Esophagus squamous epithelium (tissue), 5 donors: Measurements from ENCODE around the gene ZNF518A. TPM values are rescaled to one million over a fixed set of nuclear protein-coding genes. Genes with fewer than 3 reads are reported as not detected.

ENCODE experiments used
- DNase-seq: peaks from one replicate; lab custom pipeline; 2025; lab: John Stamatoyannopoulos, UW
- H3K27ac ChIP-seq, 4 donors: fragments of 200-600 bp; sonication (generic); one replicate each; pipeline ENCODE4 v1.5.1; 2016 to 2019; ENCODE audit warnings: mild to moderate bottlenecking in 1 of 4
- H3K27me3 ChIP-seq, 4 donors: fragments of 200-600 bp; sonication (generic); 1 replicate in 3 of 4; 2 replicates in 1 of 4; pipeline versions ENCODE4 v1.5.1 to v1.6.0; 2017 to 2021; ENCODE audit warnings: antibody characterized with exemption in 1 of 4
- H3K36me3 ChIP-seq, 3 donors: fragments of 200-600 bp; sonication (generic); one replicate each; pipeline ENCODE4 v1.5.1; 2016 to 2019
- H3K4me1 ChIP-seq, 3 donors: fragments of 200-600 bp; sonication (generic); one replicate each; pipeline ENCODE4 v1.5.1; 2017 to 2019
- H3K4me3 ChIP-seq, 4 donors: fragments of 200-600 bp; sonication (generic); 1 replicate in 3 of 4; 2 replicates in 1 of 4; pipeline ENCODE4 v1.5.1; 2016 to 2019; ENCODE audit warnings: mild to moderate bottlenecking in 2 of 4, moderate library complexity in 1 of 4
- H3K9me3 ChIP-seq, 3 donors: fragments of 200-600 bp; sonication (generic); one replicate each; pipeline ENCODE4 v1.5.1; 2016 to 2019
- CTCF ChIP-seq, 6 experiments: fragments of 450-650 bp in 4 of 6; fragments of 200-600 bp in 2 of 6; sonication (generic) in 2 of 6; IDR thresholded peaks; one replicate each; pipeline ENCODE4 v1.5.1; 2016 to 2019; ENCODE audit warnings: antibody characterized with exemption in 6 of 6, mild to moderate bottlenecking in 4 of 6, moderate library complexity in 4 of 6
- POLR2A ChIP-seq, 4 donors: fragments of 450-650 bp; IDR thresholded peaks; one replicate each; pipeline ENCODE4 v1.6.1; 2017; ENCODE audit warnings: antibody characterized with exemption in 4 of 4, mild to moderate bottlenecking in 4 of 4, moderate library complexity in 3 of 4
- WGBS, 2 donors: methylation state at CpG; one replicate each; pipeline ENCODE4 v1.1.5; 2018; 5-methylcytosine and 5-hydroxymethylcytosine counted together
- intact Hi-C: fragments of 100-400 bp; cut with DNase I; formaldehyde crosslinking; loops from one replicate; pipeline ENCODE4 v1.15.0; 2022
- total RNA-seq, 4 donors: library from RNA; depleted of rRNA; stranded (reverse); fragments of >200 nt; gene quantifications; one replicate each; pipeline ENCODE4 v1.1.0, GENCODE V29; 2016
- donor health status: DM: yes; HTN: yes; CAD: no.

ZNF518A gene
- total RNA-seq, 4 donors from 2014 or later = 8.3 to 16.4 (median 12.1) TPM

DNA sequence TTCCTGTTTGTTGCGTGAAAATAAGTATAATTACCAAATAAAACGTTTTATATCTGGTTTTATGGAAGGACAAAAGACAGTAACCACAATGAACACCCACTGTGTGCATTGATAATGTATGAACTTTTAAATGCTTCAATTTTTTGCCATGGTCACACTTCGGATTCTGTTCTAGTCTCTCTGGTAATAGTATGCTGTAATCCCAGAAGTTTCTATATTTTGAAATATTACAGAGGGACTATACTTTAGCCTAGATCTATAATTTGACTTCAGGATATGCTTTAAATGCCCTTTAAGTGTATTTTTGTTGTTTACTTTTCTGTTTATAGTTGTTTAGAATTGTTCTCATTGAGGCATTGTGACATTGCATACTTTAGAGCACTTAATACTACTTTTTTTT, 1.5 kb downstream of the ZNF518A start:
- peaks cover 0 to 19% (median 7%) of the 10 kb centered on the region in 3 donors for H3K4me1 ChIP-seq
- intact Hi-C loops = no loop called here
- WGBS, 2 donors = 67 to 74% methylated on average over 3 of the region's 3 CpGs
- DNase-seq = no peak
- no peaks in the 10 kb centered on the region for H3K9me3 ChIP-seq
- peaks cover 3 to 41% (median 12%) of the 10 kb centered on the region in 3 donors for H3K36me3 ChIP-seq
- no peak overlapping the region for H3K27ac ChIP-seq
- H3K4me3 ChIP-seq = no peak overlapping the region
- H3K27me3 ChIP-seq = peaks cover 0 to 26% (median 3%) of the 10 kb centered on the region in 4 donors
- TF ChIP-seq POLR2A (IDR thresholded peaks at IDR 0.05) (no peak), CTCF (IDR thresholded peaks at IDR 0.05) (no peak)

DNA sequence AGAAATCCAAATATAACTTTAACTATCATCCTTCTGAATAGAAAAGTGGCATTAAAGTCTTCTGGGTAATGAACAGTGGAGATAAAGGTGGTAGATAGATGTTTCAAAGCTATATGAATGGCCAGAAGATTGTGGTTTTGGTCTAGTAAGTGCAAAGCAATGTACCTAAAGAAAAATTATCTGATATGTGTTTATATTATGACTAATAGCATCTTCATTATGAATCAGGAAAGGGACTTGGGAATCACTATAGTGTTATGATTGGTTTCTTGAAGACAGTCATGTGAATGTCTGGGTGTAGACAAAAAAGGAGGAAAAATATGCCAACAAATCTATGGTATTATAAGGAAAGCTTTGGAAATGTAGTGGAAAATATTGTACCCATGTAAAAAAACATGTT, 3.0 kb downstream of the ZNF518A start:
- TF ChIP-seq CTCF (IDR thresholded peaks at IDR 0.05) (no peak), POLR2A (IDR thresholded peaks at IDR 0.05) (no peak)
- no peak for DNase-seq
- H3K36me3 ChIP-seq = peaks cover 3 to 56% (median 20%) of the 10 kb centered on the region in 3 donors

DNA sequence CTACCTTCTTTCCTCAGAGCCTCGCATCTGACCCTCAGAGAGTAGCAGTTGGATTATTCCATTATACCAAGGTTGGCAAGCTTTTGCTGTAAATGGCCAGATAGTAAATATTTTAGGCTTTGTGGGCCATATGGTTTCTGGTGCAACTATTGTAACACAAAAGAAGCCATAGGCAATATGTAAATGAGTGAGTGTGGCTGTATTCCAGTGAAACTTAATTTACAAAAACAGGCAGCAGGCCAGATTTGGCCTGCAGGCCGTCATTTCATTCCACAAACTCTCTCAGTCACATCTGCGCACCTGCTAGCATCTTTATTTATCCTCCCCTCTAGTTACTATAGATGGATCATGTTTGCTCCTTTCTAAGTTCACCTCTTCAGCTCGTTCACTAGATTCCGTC, 6.7 kb downstream of the ZNF518A start:
- intact Hi-C loops = no loop called here
- Histone ChIP-seq H3K9me3 (no peaks in the 10 kb centered on the region), H3K36me3 (peaks cover 3 to 89% (median 20%) of the 10 kb centered on the region in 3 donors), H3K4me1 (peaks cover 0 to under 1% (median 0%) of the 10 kb centered on the region in 3 donors), H3K4me3 (no peak overlapping the region), H3K27ac (no peak overlapping the region), H3K27me3 (no peaks in the 10 kb centered on the region)
- no peak for DNase-seq
- no peak for TF ChIP-seq CTCF (IDR thresholded peaks at IDR 0.05)
- no peak for TF ChIP-seq POLR2A (IDR thresholded peaks at IDR 0.05)
- 88 to 94% methylated on average over 5 of the region's 5 CpGs for WGBS, 2 donors

More for the DNA sequence above, 3.0 kb downstream of the ZNF518A start:
- Histone ChIP-seq H3K9me3 (no peaks in the 10 kb centered on the region), H3K4me3 (no peak overlapping the region), H3K4me1 (peaks cover 0 to 19% (median 7%) of the 10 kb centered on the region in 3 donors), H3K27ac (no peak overlapping the region), H3K27me3 (peaks cover 0 to 11% (median under 1%) of the 10 kb centered on the region in 4 donors)
- intact Hi-C loops = no loop called here

DNA sequence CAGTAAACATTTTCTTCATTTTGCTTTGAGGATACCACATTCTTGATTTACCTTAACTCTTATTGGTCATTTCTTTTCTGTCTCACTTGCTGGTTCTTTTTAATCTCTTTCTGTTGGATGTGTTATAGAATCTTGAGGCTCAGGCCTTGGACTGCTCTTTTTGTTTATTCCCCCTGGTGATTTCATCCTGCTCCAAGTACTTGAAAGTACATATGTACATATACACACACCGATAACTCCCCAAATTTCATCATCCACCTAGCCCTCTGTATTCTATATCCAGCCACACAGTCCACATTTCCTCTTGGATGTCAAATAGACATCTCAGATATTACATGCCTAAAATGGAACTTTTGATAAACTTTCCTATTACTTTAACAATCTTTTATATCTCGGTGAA, 7.5 kb downstream of the ZNF518A start:
- H3K9me3 ChIP-seq = no peaks in the 10 kb centered on the region
- no peak overlapping the region for H3K4me3 ChIP-seq
- no peak overlapping the region for H3K27ac ChIP-seq
- TF ChIP-seq POLR2A (IDR thresholded peaks at IDR 0.05) = no peak
- no peak for TF ChIP-seq CTCF (IDR thresholded peaks at IDR 0.05)
- intact Hi-C loops = no loop called here
- no peaks in the 10 kb centered on the region for H3K27me3 ChIP-seq
- no peaks in the 10 kb centered on the region for H3K4me1 ChIP-seq
- H3K36me3 ChIP-seq = peaks cover 3 to 93% (median 20%) of the 10 kb centered on the region in 3 donors
- no peak for DNase-seq
- 94 to 97% methylated on average over 2 of the region's 2 CpGs for WGBS, 2 donors

DNA sequence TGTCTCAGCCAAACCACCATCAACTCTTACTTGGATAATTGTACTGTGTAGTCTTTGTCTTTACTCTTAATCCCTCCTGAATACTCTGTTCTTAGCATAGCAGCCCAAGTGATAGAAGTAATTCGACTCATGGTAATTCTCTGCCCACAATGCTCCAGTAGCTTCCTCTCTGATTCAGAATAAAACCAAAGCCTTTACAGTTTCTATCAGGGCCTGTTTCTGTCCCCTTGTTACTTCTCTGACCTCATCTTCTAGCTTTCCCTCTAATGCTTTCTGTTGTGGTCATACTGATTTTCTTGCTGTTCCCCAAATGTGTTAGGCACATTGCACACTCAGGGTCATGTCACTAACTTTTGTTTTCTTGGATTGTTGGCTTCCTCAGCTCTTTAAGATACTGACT, 8.0 kb downstream of the ZNF518A start:
- H3K27ac ChIP-seq = no peak overlapping the region
- intact Hi-C loops = no loop called here
- WGBS, 2 donors = 68 to 93% methylated on average over 1 of the region's 1 CpG
- no peaks in the 10 kb centered on the region for H3K9me3 ChIP-seq
- H3K36me3 ChIP-seq = peaks cover 3 to 93% (median 20%) of the 10 kb centered on the region in 3 donors
- DNase-seq = no peak
- no peaks in the 10 kb centered on the region for H3K27me3 ChIP-seq
- H3K4me1 ChIP-seq = no peaks in the 10 kb centered on the region
- TF ChIP-seq CTCF (IDR thresholded peaks at IDR 0.05) = no peak
- TF ChIP-seq POLR2A (IDR thresholded peaks at IDR 0.05) = no peak
- H3K4me3 ChIP-seq = no peak overlapping the region
